Measurements from ENCODE around the gene KAZN. TPM values are rescaled to one million over a fixed set of nuclear protein-coding genes. Genes with fewer than 3 reads are reported as not detected.

Gene KAZN
- total RNA-seq, 1 donor from 2014 or later = 7.9 TPM

GRCh38 chr1:14932034-14932638 lies 333.7 kb downstream of the KAZN start:
- no peak overlapping the region for H3K4me3 Mint-ChIP-seq (ENCODE audit: unreplicated experiment)
- DNase-seq = no peak
- H3K36me3 Mint-ChIP-seq (ENCODE audit: unreplicated experiment) = no peaks in the 10 kb centered on the region
- no peak overlapping the region for H3K27ac Mint-ChIP-seq (ENCODE audit: unreplicated experiment)
- peaks cover 28% of the 10 kb centered on the region for H3K4me1 Mint-ChIP-seq (ENCODE audit: low read depth, unreplicated experiment)
- H3K9me3 Mint-ChIP-seq (ENCODE audit: unreplicated experiment) = no peaks in the 10 kb centered on the region
- peaks cover 4% of the 10 kb centered on the region for H3K27me3 Mint-ChIP-seq (ENCODE audit: unreplicated experiment)
- no peak for TF ChIP-seq CTCF (IDR thresholded peaks at IDR 0.05; ENCODE audit: partially characterized antibody, unreplicated experiment)

DNA sequence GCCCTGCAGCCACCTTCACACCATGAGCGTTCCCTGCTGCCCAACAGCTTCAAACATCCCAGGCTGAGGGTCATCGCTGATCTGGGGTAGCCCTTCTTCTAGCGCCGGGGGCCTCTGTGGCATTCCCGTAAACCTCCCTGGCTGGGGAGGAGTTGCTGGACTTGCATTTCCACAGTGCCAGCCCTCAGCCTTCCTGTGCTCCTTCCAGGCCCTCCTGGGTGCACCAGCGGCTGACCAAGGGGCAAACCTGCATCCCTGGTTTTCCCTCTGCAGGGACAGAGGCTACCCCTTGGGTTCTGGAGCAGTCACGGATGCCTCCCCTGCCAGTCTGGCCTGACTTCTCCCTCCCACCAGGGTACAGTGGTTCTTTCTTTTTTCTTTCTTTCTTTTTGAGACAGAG lies 336.4 kb downstream of the KAZN start:
- no peak for DNase-seq
- Mint-ChIP-seq H3K4me1 (ENCODE audit: low read depth, unreplicated experiment) (peaks cover 29% of the 10 kb centered on the region), H3K4me3 (ENCODE audit: unreplicated experiment) (no peak overlapping the region), H3K27me3 (ENCODE audit: unreplicated experiment) (peaks cover 3% of the 10 kb centered on the region), H3K36me3 (ENCODE audit: unreplicated experiment) (no peaks in the 10 kb centered on the region), H3K9me3 (ENCODE audit: unreplicated experiment) (no peaks in the 10 kb centered on the region), H3K27ac (ENCODE audit: unreplicated experiment) (no peak overlapping the region)
- no peak for TF ChIP-seq CTCF (IDR thresholded peaks at IDR 0.05; ENCODE audit: partially characterized antibody, unreplicated experiment)

DNA sequence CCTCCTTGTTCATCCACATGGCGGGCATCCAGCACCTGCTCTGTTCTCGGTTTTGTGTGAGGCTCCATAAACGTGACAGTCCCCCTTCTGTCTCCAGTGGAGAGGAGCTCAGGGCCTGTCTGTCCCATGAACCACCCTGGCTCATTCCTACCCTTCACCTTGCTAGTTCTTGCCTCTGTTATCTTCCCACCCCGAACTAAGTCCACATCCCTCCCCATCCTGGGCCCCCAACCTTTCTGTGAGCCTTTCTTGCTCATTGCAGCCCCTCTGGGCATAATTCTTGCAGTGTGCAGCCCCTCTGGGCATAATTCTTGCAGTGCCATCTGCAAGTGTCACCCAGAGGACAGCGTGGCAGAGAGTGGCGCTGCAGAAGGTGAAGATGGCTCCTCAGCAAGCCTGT lies 338.3 kb downstream of the KAZN start:
- no peak overlapping the region for H3K27ac Mint-ChIP-seq (ENCODE audit: unreplicated experiment)
- H3K27me3 Mint-ChIP-seq (ENCODE audit: unreplicated experiment) = peaks cover 6% of the 10 kb centered on the region
- DNase-seq = no peak
- TF ChIP-seq CTCF (IDR thresholded peaks at IDR 0.05; ENCODE audit: partially characterized antibody, unreplicated experiment) = no peak
- H3K9me3 Mint-ChIP-seq (ENCODE audit: unreplicated experiment) = peaks cover 2% of the 10 kb centered on the region
- H3K4me3 Mint-ChIP-seq (ENCODE audit: unreplicated experiment) = no peak overlapping the region
- H3K4me1 Mint-ChIP-seq (ENCODE audit: low read depth, unreplicated experiment) = peaks cover 24% of the 10 kb centered on the region
- H3K36me3 Mint-ChIP-seq (ENCODE audit: unreplicated experiment) = no peaks in the 10 kb centered on the region

GRCh38 chr1:14937288-14937949 lies 338.9 kb downstream of the KAZN start:
- H3K9me3 Mint-ChIP-seq (ENCODE audit: unreplicated experiment) = peaks cover 3% of the 10 kb centered on the region
- no peaks in the 10 kb centered on the region for H3K36me3 Mint-ChIP-seq (ENCODE audit: unreplicated experiment)
- H3K4me1 Mint-ChIP-seq (ENCODE audit: low read depth, unreplicated experiment) = peaks cover 28% of the 10 kb centered on the region
- peak overlapping the region; percentile 64 for H3K4me3 Mint-ChIP-seq (ENCODE audit: unreplicated experiment)
- H3K27me3 Mint-ChIP-seq (ENCODE audit: unreplicated experiment) = peaks cover 6% of the 10 kb centered on the region
- no peak for DNase-seq
- peak overlapping the region; percentile 79 for H3K27ac Mint-ChIP-seq (ENCODE audit: unreplicated experiment)
- no peak for TF ChIP-seq CTCF (IDR thresholded peaks at IDR 0.05; ENCODE audit: partially characterized antibody, unreplicated experiment)

DNA sequence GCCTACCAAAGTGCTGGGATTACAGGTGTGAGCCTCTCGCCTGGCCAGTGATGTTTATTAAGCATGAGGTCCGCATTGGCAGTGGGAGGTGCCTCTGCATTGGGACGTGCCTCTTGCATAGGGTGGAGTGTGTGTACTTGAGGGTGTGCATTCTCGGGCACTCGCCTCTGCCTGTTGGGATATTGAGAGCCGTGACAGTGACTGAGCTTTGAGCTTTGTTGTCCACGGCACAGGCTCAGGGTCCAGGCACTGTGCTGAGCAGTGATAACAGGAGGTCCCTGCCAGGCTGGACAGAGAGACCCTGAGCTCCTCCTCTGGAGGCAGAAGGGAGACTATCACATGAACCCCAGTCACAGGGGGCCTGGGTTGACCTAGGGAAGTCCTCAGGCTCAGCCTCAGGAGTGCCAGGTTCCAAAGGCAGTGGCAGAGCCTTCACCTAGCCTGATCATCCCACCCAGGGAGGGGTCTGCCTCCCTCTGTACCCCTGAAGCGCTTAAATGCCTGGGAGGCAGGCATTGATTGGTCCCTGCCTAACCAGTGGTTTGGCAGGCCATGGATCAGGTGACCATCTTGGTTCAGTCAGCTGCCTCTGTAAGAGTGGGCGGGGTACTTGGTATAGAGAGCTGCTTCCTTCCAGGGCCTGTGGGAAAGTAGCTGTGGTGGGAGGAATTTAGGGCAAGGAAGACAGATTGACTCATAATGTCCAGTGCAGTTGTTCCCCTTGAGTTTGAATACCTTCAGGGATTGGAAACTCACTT lies 341.2 kb downstream of the KAZN start:
- no peak overlapping the region for H3K27ac Mint-ChIP-seq (ENCODE audit: unreplicated experiment)

More for the DNA sequence above, 341.2 kb downstream of the KAZN start:
- Mint-ChIP-seq H3K4me3 (ENCODE audit: unreplicated experiment) (no peak overlapping the region), H3K9me3 (ENCODE audit: unreplicated experiment) (peaks cover 5% of the 10 kb centered on the region), H3K27me3 (ENCODE audit: unreplicated experiment) (peaks cover 12% of the 10 kb centered on the region), H3K4me1 (ENCODE audit: low read depth, unreplicated experiment) (peaks cover 44% of the 10 kb centered on the region), H3K36me3 (ENCODE audit: unreplicated experiment) (no peaks in the 10 kb centered on the region)
- TF ChIP-seq CTCF (IDR thresholded peaks at IDR 0.05; ENCODE audit: partially characterized antibody, unreplicated experiment) = no peak
- no peak for DNase-seq
